HepG2 (cell line): Measurements from ENCODE around the gene TMEM8B. TPM values are rescaled to one million over a fixed set of nuclear protein-coding genes. Genes with fewer than 3 reads are reported as not detected.

Source experiments
- ATAC-seq: fragments of 200-7000 bp; cut with Tn5 transposase; 3 replicates; pipeline ENCODE4 v1.9.1; 2020; ENCODE audit warnings: mild to moderate bottlenecking, moderate library complexity
- BruUV-seq: library from RNA; stranded (reverse); fragments of 400-500 nt; replicated peaks from 2 replicates; lab custom pipeline; 2021; lab: Mats Ljungman, UMichigan
- CTCF ChIA-PET: fragments of 300-600 bp; formaldehyde crosslinking; extraction: SDS; loops from one replicate; lab custom pipeline; 2021; ENCODE audit warnings: low total read pairs, inconsistent platforms, low intra/inter-chr PET ratio; lab: Yijun Ruan, JAX
- POLR2A ChIA-PET: fragments of 350-600 bp; sonication (Branson Sonifier 250); formaldehyde crosslinking; loops from one replicate; lab custom pipeline; 2020; ENCODE audit warnings: antibody characterized with exemption, inconsistent platforms; lab: Yijun Ruan, JAX
- DNase-seq: peaks from one replicate; pipeline ENCODE4 v3.0.0-alpha.2; 2015; ENCODE audit warnings: low spot score
- FAIRE-seq: peaks from 3 replicates; lab custom pipeline; 2011; peaks lifted over from hg19 to GRCh38; lab: Jason Lieb, UNC
- H2AFZ ChIP-seq: one replicate; pipeline ENCODE4 v1.6.1; 2011; ENCODE audit warnings: low read length, inconsistent platforms
- H3K27ac ChIP-seq: fragments of 300-600 bp; 3 replicates; pipeline ENCODE4 v1.8.0; 2011; ENCODE audit warnings: mixed run types, mild to moderate bottlenecking, mixed read lengths, low read length, inconsistent platforms; ENCODE audit not compliant: insufficient read depth; ENCODE audit errors: extremely low read length
- H3K27me3 ChIP-seq, 2 experiments: fragments of 200-600 bp in 1 of 2; 2 replicates in 1 of 2; 3 replicates in 1 of 2; pipeline versions ENCODE4 v1.6.0 to v1.8.0; 2011; ENCODE audit warnings: low read length in 2 of 2, mild to moderate bottlenecking in 2 of 2, moderate library complexity in 2 of 2, inconsistent platforms in 1 of 2; ENCODE audit not compliant: insufficient read depth in 2 of 2, control insufficient read depth in 1 of 2
- H3K36me3 ChIP-seq, 2 experiments: fragments of 200-600 bp in 1 of 2; replicated peaks in 1 of 2; 2 replicates in 1 of 2; 3 replicates in 1 of 2; pipeline versions ENCODE4 v1.5.1 to v1.8.0; 2011; ENCODE audit warnings: low read length in 2 of 2, inconsistent platforms in 1 of 2; ENCODE audit not compliant: insufficient read depth in 2 of 2, control insufficient read depth in 1 of 2
- H3K4me1 ChIP-seq: 2 replicates; pipeline ENCODE4 v1.5.1; 2012; ENCODE audit warnings: low read length, inconsistent platforms; ENCODE audit not compliant: insufficient read depth
- H3K4me2 ChIP-seq: 2 replicates; pipeline ENCODE4 v1.6.0; 2011; ENCODE audit warnings: low read depth, low read length, inconsistent platforms
- H3K4me3 ChIP-seq, 3 experiments: fragments of 200-600 bp in 1 of 3; sonication (generic), shearing (Covaris generic) in 1 of 3; replicated peaks in 1 of 3; 2 replicates each; pipeline ENCODE4 v1.5.1; 2011 to 2016; ENCODE audit warnings: low read length in 3 of 3, inconsistent platforms in 2 of 3, low read depth in 2 of 3, mild to moderate bottlenecking in 2 of 3, control low read depth in 1 of 3, mixed read lengths in 1 of 3; ENCODE audit not compliant: insufficient read depth in 1 of 3
- H3K79me2 ChIP-seq: one replicate; pipeline ENCODE4 v1.6.1; 2011; ENCODE audit warnings: low read length, inconsistent platforms; ENCODE audit not compliant: insufficient read depth
- H3K9ac ChIP-seq: 2 replicates; pipeline ENCODE4 v1.6.0; 2011; ENCODE audit warnings: mild to moderate bottlenecking, low read depth, low read length, inconsistent platforms; ENCODE audit not compliant: insufficient read depth
- H3K9me3 ChIP-seq: 2 replicates; pipeline ENCODE4 v1.5.1; 2012; ENCODE audit warnings: mild to moderate bottlenecking, low read length
- H4K20me1 ChIP-seq: 2 replicates; pipeline ENCODE4 v1.6.0; 2011; ENCODE audit warnings: inconsistent platforms, mild to moderate bottlenecking, low read length, moderate library complexity; ENCODE audit not compliant: insufficient read depth
- ATF7 ChIP-seq, 2 experiments: fragments of 450-650 bp in 1 of 2; sonication (generic) in 1 of 2; formaldehyde crosslinking in 1 of 2; IDR thresholded peaks; 2 replicates each; pipeline versions ENCODE4 v1.4.0 to v1.6.1; 2016 to 2020; ENCODE audit warnings: antibody characterized with exemption in 1 of 2, mild to moderate bottlenecking in 1 of 2, missing genetic modification reagents in 1 of 2
- ATF7-NPFF ChIP-seq: sonication (generic); formaldehyde crosslinking; IDR thresholded peaks from 2 replicates; pipeline ENCODE4 v1.8.1; 2023; ENCODE audit warnings: mild to moderate bottlenecking, low read depth, missing genetic modification reagents, moderate library complexity
- DNMT3B ChIP-seq: conservative IDR thresholded peaks from 2 replicates; pipeline ENCODE4 v1.6.1; 2016; ENCODE audit warnings: missing biosample characterization, control low read depth
- FOXK1 ChIP-seq: sonication (generic); formaldehyde crosslinking; IDR thresholded peaks from 2 replicates; pipeline ENCODE4 v1.4.0; 2020; ENCODE audit warnings: low read depth, missing genetic modification reagents, borderline replicate concordance
- HCFC1 ChIP-seq: fragments of 150-350 bp; IDR thresholded peaks from 2 replicates; pipeline ENCODE4 v1.6.1; 2014; ENCODE audit warnings: low read depth, low read length
- MED13 ChIP-seq: sonication (generic); formaldehyde crosslinking; IDR thresholded peaks from 2 replicates; pipeline ENCODE4 v1.5.0; 2020; ENCODE audit warnings: missing genetic modification reagents
- ZFP36L2 ChIP-seq: sonication (generic); formaldehyde crosslinking; IDR thresholded peaks from 2 replicates; pipeline ENCODE4 v1.4.0; 2020; ENCODE audit warnings: missing genetic modification reagents
- ZNF282 ChIP-seq: fragments of 450-650 bp; IDR thresholded peaks from 2 replicates; pipeline ENCODE4 v1.6.1; 2018; ENCODE audit not compliant: partially characterized antibody
- ZNF44 ChIP-seq: sonication (generic); formaldehyde crosslinking; IDR thresholded peaks from 2 replicates; pipeline ENCODE4 v1.5.1; 2020; ENCODE audit warnings: mild to moderate bottlenecking, missing genetic modification reagents
- ZNF484 ChIP-seq: sonication (generic); formaldehyde crosslinking; IDR thresholded peaks from 2 replicates; pipeline ENCODE4 v1.5.1; 2020; ENCODE audit warnings: mild to moderate bottlenecking, low read depth, missing genetic modification reagents, borderline replicate concordance
- ZNF552 ChIP-seq: sonication (generic); formaldehyde crosslinking; IDR thresholded peaks from 2 replicates; pipeline ENCODE4 v1.9.0; 2022; ENCODE audit warnings: missing genetic modification reagents, mild to moderate bottlenecking, borderline replicate concordance
- ZNF607 ChIP-seq: sonication (generic); formaldehyde crosslinking; IDR thresholded peaks from 2 replicates; pipeline ENCODE4 v1.5.1; 2020; ENCODE audit warnings: missing genetic modification reagents, mild to moderate bottlenecking, borderline replicate concordance
- ZSCAN30 ChIP-seq: sonication (generic); formaldehyde crosslinking; IDR thresholded peaks from 2 replicates; pipeline ENCODE4 v1.5.0; 2020; ENCODE audit warnings: mild to moderate bottlenecking, missing genetic modification reagents
- WGBS: methylation state at CpG from one replicate; pipeline ENCODE4 v1.1.6; 2017; ENCODE audit warnings: low lambda C conversion rate; 5-methylcytosine and 5-hydroxymethylcytosine counted together
- in situ Hi-C: cut with HindIII; loops from 2 replicates; pipeline ENCODE4 v1.10.0; 2017; ENCODE audit warnings: low pct_unique_long_range_greater_than_20kb; ENCODE audit not compliant: extremely low pct_ligation_motif_present
- intact Hi-C: fragments of 100-400 bp; cut with micrococcal nuclease; formaldehyde crosslinking; loops from one replicate; pipeline ENCODE4 v1.10.0; 2022; ENCODE audit not compliant: unreplicated experiment
- polyA plus RNA-seq, 8 experiments: library from polyadenylated mRNA; depleted of rRNA in 3 of 8; stranded (reverse) in 7 of 8; unstranded in 1 of 8; fragments of >200 nt; fragmentation: Illumina TruSeq in 4 of 8; extraction: Trizol in 4 of 8; gene quantifications; 2 replicates each; pipeline versions ENCODE4 v1.2.1 to v1.2.3, GENCODE V29; 2011 to 2016; ENCODE audit warnings: low read depth in 4 of 8, missing spikeins in 1 of 8, mixed read lengths in 1 of 8; ENCODE audit not compliant: insufficient read depth in 1 of 8
- total RNA-seq, 5 experiments: library from RNA; depleted of rRNA; stranded (reverse); fragments of >200 nt; fragmentation: Illumina TruSeq; extraction: Trizol; gene quantifications; 2 replicates each; pipeline ENCODE4 v1.2.3, GENCODE V29; 2016; ENCODE audit warnings: low read depth in 1 of 5
- TF ChIP-seq, protein P1 (sequence below): sonication (generic); formaldehyde crosslinking; IDR thresholded peaks from 2 replicates; pipeline ENCODE4 v1.5.0; 2020; ENCODE audit warnings: missing genetic modification reagents, mild to moderate bottlenecking, borderline replicate concordance
- TF ChIP-seq, protein P2 (sequence below): sonication (generic); formaldehyde crosslinking; IDR thresholded peaks from 2 replicates; pipeline ENCODE4 v1.4.0; 2020; ENCODE audit warnings: missing genetic modification reagents

The TMEM8B gene
- total and polyA plus RNA-seq, 2 of the 13 experiments (the other 11 are each of a cell fraction or from before 2014, with no cell fraction given): 2.1 to 2.7 TPM

DNA sequence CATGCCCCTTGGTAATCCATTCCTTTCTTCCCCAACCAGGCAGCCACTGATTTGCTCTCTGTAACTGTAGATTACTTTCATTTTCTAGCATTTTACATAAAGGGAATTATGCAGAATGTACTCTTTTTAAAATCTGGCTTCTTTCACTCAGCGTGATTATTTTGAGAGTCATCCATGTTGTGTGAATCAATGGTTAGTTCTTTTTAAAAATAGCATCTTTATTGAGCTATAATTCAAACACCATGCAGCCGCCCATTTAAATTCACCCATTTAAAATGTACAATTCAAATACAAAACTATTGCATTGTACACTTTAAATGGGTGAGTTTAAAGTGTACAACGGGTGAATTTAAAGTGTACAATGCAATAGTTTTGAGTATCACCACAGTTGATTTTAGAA, 43.5 kb downstream of the TMEM8B start:
- no peak overlapping the region for H3K27ac ChIP-seq
- WGBS: 18% methylated on average over 3 of the region's 3 CpGs
- H3K27me3 ChIP-seq: peaks cover 0 to 9% of the 10 kb centered on the region in 2 experiments; a peak in 1 of 5 replicates
- no peak for FAIRE-seq
- ChIA-PET CTCF (no interaction called here), POLR2A (no interaction called here)
- BruUV-seq: no TSS peak
- H4K20me1 ChIP-seq: no peaks in the 10 kb centered on the region
- H3K9me3 ChIP-seq: no peaks in the 10 kb centered on the region
- intact Hi-C loops (no loop called here), in situ Hi-C loops (no loop called here)
- no peak overlapping the region for H3K4me3 ChIP-seq
- H3K79me2 ChIP-seq: no peaks in the 10 kb centered on the region
- ATAC-seq: no peak
- no peak overlapping the region for H2AFZ ChIP-seq
- no peak for TF ChIP-seq ZFP36L2 (CRISPR knock-in tag)
- no peak for TF ChIP-seq ZNF44 (CRISPR knock-in tag)
- no peak for TF ChIP-seq FOXK1
- no peak for TF ChIP-seq ZNF484 (CRISPR knock-in tag)
- TF ChIP-seq ZNF607 (CRISPR knock-in tag): no peak
- TF ChIP-seq, protein P1, sequence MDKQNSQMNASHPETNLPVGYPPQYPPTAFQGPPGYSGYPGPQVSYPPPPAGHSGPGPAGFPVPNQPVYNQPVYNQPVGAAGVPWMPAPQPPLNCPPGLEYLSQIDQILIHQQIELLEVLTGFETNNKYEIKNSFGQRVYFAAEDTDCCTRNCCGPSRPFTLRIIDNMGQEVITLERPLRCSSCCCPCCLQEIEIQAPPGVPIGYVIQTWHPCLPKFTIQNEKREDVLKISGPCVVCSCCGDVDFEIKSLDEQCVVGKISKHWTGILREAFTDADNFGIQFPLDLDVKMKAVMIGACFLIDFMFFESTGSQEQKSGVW (CRISPR knock-in tag): no peak
- TF ChIP-seq ZNF282: no peak
- no peak for TF ChIP-seq HCFC1
- TF ChIP-seq ATF7 (IDR thresholded peaks at IDR 0.05): no peak
- TF ChIP-seq ATF7 (CRISPR knock-in tag; IDR thresholded peaks at IDR 0.05): no peak
- TF ChIP-seq ATF7-NPFF (CRISPR knock-in tag): no peak
- no peak for TF ChIP-seq DNMT3B (CRISPR knock-in tag)
- TF ChIP-seq, protein P2, sequence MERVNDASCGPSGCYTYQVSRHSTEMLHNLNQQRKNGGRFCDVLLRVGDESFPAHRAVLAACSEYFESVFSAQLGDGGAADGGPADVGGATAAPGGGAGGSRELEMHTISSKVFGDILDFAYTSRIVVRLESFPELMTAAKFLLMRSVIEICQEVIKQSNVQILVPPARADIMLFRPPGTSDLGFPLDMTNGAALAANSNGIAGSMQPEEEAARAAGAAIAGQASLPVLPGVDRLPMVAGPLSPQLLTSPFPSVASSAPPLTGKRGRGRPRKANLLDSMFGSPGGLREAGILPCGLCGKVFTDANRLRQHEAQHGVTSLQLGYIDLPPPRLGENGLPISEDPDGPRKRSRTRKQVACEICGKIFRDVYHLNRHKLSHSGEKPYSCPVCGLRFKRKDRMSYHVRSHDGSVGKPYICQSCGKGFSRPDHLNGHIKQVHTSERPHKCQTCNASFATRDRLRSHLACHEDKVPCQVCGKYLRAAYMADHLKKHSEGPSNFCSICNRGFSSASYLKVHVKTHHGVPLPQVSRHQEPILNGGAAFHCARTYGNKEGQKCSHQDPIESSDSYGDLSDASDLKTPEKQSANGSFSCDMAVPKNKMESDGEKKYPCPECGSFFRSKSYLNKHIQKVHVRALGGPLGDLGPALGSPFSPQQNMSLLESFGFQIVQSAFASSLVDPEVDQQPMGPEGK (CRISPR knock-in tag): no peak
- no peak for TF ChIP-seq ZSCAN30 (CRISPR knock-in tag)
- TF ChIP-seq ZNF552: no peak
- TF ChIP-seq MED13 (CRISPR knock-in tag): no peak
- H3K9ac ChIP-seq: no peak overlapping the region
- 0 out of 2 replicates have a peak, but pooled peaks cover 5% of the 10 kb centered on the region for H3K4me1 ChIP-seq
- no peaks in the 10 kb centered on the region for H3K36me3 ChIP-seq
- H3K4me2 ChIP-seq: no peak overlapping the region
- no peak for DNase-seq
